ENCODE results near the gene PIM2.
"Not testable (repeated sequence)": the region's sequence is repeated elsewhere in the genome, so short reads cannot be mapped to it uniquely, and the experiment has no call there.

The PIM2 gene

DNA sequence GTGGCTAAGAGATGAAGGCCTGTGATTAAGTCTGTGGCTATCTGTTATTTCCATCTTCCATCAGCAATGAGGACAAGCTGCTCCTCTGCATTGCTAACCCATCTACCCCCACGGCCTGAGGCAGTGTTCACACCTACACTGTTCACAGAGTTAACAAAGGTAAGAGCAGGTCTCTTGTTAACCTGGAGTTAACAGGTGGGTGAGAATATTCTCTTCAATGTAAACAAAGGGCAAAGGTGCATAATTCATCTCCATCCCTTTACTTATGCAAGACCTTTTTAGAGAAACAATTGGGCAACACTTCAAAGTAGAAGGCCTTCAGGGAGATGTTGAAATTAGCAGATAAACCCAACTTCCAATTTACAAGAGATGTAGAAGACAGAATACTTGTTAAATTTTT is 10.2 kb downstream of the PIM2 start:
- DNase-seq (ENCODE audit: low read depth in 2 of 2): no peak

GRCh38 chrX:48905090-48905790 is 13.6 kb downstream of the PIM2 start:
- DNase-seq (ENCODE audit: low read depth in 2 of 2): no peak

- no peak for DNase-seq (ENCODE audit: low read depth in 2 of 2)
Measured at GRCh38 chrX:48904626-48905025, 14.2 kb downstream of the PIM2 start.

DNA sequence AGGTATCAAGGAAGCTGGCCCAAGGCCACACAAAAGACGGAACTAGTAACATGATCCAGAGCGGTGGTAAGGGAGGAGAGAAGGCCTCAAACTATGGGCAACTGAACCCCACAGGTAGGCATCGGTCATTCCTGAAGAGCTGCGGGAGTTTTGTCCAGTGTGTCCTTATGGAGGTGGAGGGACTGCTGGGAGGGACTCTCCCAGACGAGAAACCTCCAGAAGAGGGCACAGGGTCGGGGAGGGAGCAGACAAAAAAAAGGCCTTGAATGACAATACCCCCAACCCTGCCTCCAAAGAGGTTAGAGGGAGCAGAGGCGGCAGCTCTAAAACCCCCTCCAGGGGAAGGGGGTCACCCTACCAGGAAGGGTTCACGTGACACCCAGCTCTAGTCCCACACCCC is 14.6 kb downstream of the PIM2 start:
- DNase-seq (ENCODE audit: low read depth in 2 of 2): no peak

DNA sequence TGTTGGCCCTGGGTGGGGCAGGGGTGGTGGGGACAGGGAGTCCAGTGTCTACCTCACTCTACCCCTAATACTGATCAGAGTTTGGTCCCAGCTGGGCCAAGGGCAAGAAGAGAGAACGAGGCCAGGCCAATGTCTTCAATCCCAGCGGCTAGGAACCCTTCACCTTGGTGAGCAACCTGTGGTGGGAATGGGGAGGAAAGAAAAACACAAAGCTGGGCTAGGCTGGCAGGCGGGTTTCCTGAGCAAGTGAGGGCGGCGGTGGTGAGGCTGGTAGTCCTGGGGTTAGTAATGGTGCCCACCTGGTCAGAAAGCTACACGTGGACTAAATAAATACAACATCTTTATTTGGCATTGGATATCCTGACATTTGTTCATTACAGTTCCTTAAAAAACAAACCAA is 15.5 kb downstream of the PIM2 start:
- no peak for DNase-seq (ENCODE audit: low read depth in 2 of 2)

DNA sequence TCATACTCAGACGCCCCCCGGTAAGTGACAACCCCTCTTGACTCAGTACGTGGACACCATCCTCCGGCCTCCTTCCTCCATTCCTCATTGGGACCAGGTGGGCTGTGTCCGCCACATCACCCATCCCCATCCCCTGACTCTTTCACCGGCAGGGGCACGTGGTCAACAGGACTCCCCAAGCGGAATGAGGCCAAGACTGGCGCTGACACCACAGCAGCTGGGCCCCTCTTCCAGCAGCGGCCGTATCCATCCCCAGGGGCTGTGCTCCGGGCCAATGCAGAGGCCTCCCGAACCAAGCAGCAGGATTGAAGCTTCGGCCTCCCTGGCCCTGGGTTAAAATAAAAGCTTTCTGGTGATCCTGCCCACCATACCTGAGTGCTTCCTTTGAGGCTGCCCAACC is 16.0 kb downstream of the PIM2 start:
- DNase-seq (ENCODE audit: low read depth in 2 of 2): no peak

GRCh38 chrX:48902135-48902534 is 16.7 kb downstream of the PIM2 start:
- no peak for DNase-seq (ENCODE audit: low read depth in 2 of 2)

DNA sequence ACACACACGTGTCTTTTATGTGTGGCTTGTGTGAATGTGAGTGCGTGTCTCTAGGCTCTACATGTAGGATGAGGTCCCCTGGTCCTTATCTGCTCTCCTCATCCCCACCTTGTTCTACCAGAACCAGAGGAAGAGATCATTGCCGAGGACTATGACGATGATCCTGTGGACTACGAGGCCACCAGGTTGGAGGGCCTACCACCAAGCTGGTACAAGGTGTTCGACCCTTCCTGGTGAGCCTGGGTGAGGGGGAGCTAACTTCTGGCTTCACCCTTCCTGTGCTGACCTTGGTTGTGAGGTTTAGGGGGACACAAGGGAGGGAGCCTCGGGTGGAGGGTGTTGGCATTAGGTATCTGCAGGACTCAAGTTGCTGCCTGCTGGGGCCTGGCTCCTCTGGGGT is 17.8 kb downstream of the PIM2 start:
- DNase-seq (ENCODE audit: low read depth in 2 of 2): no peak

DNA sequence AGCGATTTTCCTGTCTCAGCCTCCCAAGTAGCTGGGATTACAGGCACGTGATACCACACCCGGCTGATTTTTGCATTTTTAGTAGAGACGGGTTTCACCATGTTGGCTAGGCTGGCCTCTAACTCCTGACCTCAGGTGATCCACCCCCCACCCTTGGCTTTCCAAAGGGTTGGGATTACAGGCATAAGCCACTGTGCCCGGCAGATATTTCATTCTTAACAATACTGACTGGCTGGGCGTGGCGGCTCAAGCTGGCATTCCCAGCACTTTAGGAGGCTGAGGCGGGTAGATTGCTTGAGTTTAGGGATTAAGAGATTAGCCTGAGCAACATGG is 19.8 kb downstream of the PIM2 start:
- DNase-seq (ENCODE audit: low read depth in 2 of 2): no peak

DNA sequence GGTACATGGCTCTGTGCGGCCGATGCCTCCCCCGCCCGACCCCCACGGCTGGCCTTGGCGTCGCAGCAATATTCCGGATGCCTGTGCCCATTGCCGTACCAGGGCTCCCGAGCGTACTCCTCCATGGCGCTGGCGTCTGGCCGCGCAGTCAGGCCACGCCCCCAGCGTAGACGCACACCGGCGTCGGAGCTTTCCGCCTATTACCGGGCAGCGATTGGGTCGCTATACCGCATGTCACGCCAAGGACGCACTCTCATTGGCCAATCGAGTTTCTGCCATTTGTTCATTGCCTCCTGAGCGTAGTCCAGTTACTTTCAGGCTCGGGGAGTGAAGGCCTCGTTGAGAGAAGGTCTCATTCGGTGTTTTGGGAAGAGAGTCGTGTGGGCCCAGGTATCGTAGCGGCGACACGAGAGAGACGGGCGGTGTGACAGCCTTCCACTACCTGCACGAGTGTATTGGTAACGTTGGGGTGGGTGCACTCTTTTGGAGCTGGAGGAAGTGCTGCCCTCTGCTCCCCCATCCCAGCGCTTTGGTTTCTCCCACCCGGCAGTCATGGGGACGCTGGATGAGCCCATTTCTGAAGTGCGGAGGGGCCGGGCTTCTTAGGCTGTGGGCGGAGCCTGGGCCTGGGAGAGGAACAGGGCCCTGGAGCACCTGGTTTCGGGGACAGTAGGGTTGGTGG is 21.1 kb downstream of the PIM2 start, which contains the start of the genes PQBP1 and TIMM17B:
TSS of gene PQBP1 (plus strand) at position 306 of the 682 bp plus-strand sequence. CDS start 580 bp downstream, outside the sequence.
TSS of gene TIMM17B (minus strand) at position 144 of the 682 bp plus-strand sequence. CDS start at position 125, 19 bp downstream.
- peak; percentile 77 to 82 for DNase-seq (ENCODE audit: low read depth in 2 of 2)

- DNase-seq (ENCODE audit: low read depth in 2 of 2): peak in 1 of 2 donors; percentile 43
Measured at GRCh38 chrX:48897157-48897624, 21.6 kb downstream of the PIM2 start.

DNA sequence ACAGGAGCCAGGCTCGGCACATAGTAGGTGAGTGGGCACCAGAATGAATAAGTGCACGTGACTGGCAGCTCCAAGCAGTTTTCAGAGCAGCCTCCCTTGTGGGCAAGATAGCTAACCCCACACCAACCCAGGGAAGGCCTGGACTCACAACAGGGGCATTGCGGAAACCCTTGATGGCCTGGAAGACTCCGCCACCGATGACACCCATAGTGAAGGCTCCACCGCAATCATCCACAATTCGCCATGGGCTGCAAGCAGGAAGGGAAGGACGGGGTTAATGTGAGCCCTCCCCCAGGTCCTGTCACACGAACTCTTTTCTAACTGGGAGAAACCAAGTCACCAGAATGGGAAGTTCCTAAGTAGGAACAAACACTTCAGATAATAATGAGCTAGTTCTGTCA is 22.2 kb downstream of the PIM2 start:
- DNase-seq (ENCODE audit: low read depth in 2 of 2): no peak

- DNase-seq (ENCODE audit: low read depth in 2 of 2): no peak
Measured at GRCh38 chrX:48894891-48895290, 23.9 kb downstream of the PIM2 start.

DNA sequence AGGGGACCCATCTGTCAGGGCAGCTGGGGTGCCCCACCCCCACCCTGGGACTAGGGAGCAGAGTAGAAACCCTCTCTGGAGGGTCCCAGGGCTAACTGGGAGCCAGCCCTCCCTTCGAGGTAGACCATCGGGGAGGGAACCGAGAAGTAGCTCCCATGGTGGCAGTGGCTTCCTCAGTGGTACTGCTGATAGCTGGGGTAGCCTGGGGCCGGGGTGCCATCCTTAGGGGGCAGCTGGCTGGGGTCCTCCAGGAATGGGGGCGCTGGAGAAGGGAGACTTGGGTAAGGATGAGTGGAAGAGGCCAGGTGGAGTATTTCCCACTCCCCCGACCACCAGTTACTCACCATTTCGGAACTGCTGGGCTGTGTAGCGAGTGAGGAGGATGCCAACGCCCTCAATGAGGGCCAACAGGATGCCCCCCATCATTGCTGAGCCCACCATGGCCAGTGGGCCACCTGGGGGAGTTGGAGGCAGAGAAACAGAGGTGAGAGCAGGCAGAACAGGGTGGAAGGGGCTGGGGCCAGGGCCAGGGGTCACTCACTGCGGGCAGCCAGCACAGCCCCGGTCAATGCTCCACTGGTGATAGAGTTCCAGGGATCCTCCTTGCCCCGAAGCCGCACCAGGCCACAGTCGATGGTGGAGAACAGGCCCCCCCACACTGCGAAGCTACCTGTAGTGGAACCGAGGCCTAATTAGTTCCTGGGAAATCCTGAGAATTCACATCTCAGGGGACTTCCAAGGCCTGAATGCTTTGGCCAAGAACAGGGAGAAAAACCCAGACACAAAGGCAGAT is 25.1 kb downstream of the PIM2 start:
- DNase-seq (ENCODE audit: low read depth in 2 of 2): no peak

DNA sequence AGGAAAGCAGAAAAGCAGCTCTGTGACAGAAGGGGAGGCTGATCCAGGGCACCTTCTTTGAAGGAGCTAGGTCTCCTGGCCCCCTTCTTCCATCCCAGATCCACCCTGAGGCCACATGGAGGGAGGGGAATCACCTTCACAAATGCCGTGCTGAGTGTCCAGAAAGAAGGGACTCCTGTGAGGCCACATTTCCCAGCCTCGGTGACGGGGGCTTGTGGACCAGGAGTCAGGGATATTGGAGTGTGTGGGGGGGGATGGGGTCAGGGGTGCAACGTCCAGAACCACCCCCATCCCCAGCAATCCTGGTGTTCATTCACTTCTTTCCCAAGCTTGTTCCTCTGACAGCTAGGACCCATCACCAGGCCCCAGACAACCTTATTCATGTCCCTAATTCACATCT is 25.9 kb downstream of the PIM2 start:
- no peak for DNase-seq (ENCODE audit: low read depth in 2 of 2)

DNA sequence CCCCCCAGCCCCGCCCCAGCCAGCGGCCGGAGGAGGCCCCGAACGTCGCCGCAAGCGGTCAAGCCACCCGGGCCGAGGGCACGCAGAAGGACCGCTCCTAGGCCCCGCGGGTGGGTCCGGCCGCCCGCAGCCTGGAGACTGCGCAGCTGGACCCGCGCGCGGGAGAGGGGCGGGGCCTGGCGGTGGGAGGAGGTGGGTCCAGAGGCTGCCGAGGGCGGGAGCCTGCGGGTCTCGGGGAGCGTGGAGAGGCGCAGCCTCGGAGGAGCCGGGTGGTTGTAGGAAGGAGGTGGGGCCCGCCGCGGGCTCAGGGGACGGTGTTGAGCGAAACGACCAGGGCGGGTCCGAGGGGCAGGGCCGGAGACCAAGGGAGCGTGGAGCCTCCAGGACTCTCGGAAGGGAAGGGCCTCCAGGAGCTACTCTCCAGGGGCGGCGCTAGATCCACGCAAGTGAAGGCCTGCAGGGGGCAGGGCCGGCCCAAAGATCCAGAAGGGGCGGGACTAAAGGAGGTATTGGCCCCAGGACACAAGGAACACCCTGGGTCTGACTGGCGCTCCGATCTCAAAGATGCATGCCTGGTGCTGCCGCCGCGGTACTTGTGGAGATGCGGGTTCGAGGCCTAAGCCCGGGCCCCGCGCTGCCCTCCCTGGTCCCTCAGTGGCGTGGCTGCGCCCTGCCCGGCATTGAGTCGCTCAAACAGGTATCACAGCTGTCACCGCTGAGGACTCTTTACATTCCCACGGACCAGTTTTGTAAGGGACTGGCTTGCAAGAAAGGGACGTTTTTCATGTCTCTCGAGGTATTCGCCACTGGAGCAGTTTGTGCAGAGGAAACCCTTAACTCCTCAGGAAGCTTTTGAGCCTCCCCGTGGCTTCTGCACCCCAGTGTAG is 27.2 kb downstream of the PIM2 start:
- DNase-seq (ENCODE audit: low read depth in 2 of 2): peak; percentile 49 to 62

GRCh38 chrX:48890934-48891401 is 27.9 kb downstream of the PIM2 start:
- DNase-seq (ENCODE audit: low read depth in 2 of 2): no peak

- no peak for DNase-seq (ENCODE audit: low read depth in 2 of 2)
Measured at GRCh38 chrX:48890296-48890925, 28.4 kb downstream of the PIM2 start.

- DNase-seq (ENCODE audit: low read depth in 2 of 2): not testable (repeated sequence)
Measured at GRCh38 chrX:48886586-48886985, 32.2 kb downstream of the PIM2 start.

DNA sequence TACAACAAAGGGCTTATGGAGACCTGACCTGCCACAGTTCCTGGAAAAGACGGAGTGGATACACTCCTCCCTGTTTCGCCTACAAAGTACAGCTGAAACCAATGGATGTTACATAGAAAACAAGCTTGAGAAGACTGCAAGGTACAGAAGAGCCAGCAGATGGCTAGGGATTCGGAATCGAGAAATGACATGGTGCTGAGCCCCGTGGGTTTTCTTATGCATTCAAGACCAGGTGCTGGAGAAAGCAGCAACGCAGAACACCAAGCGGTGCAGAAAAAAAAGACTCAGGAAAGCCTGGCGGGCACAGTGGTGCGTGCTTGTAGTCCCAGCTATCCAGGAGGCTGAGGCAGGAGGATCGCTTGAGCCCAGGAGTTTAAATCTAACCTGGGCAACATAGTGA is 35.1 kb downstream of the PIM2 start:
- DNase-seq (ENCODE audit: low read depth in 2 of 2): no peak

GRCh38 chrX:48876944-48877343 is 41.9 kb downstream of the PIM2 start:
- DNase-seq (ENCODE audit: low read depth in 2 of 2): not testable (repeated sequence)
